GM18505 (cell line): ENCODE measurements around the gene CAPN14.

Source experiments
- ATAC-seq: cut with Tn5 transposase; IDR thresholded peaks from one replicate; pipeline ENCODE4 v1.9.1; 2021; ENCODE audit not compliant: unreplicated experiment
- POLR2A ChIP-seq: IDR thresholded peaks from 4 replicates; pipeline ENCODE4 v1.6.1; 2011; ENCODE audit warnings: borderline replicate concordance; ENCODE audit not compliant: insufficient read depth, insufficient read length; ENCODE audit errors: extremely low read depth

Gene CAPN14

GRCh38 chr2:31131871-31132270 lies 85.4 kb downstream of the CAPN14 start:
- TF ChIP-seq POLR2A, result no peak
- ATAC-seq, result no peak

- ATAC-seq, result no peak
- TF ChIP-seq POLR2A, result no peak
Measured at GRCh38 chr2:31129375-31130171, 87.7 kb downstream of the CAPN14 start.

GRCh38 chr2:31127931-31128330 lies 89.4 kb downstream of the CAPN14 start:
- ATAC-seq, result no peak
- no peak for TF ChIP-seq POLR2A

- ATAC-seq, result no peak
- TF ChIP-seq POLR2A, result no peak
Measured at GRCh38 chr2:31125918-31126695, 91.2 kb downstream of the CAPN14 start.

GRCh38 chr2:31124904-31125303 lies 92.4 kb downstream of the CAPN14 start:
- no peak for ATAC-seq
- no peak for TF ChIP-seq POLR2A
